GM18507 (cell line): ENCODE results near the gene BLID.

ENCODE experiments used
- DNase-seq: peaks from one replicate; pipeline ENCODE4 v3.0.0; 2011; ENCODE audit warnings: low read depth; ENCODE audit not compliant: insufficient read length; ENCODE audit errors: extremely low spot score
- FAIRE-seq: peaks from 2 replicates; lab custom pipeline; 2011; peaks lifted over from hg19 to GRCh38; lab: Jason Lieb, UNC

Gene BLID

GRCh38 chr11:122093731-122094275 is 22.2 kb downstream of the BLID start:
- no peak for DNase-seq
- FAIRE-seq, result no peak

- DNase-seq (no peak), FAIRE-seq (no peak)
These were observed 24.2 kb downstream of the BLID start for GRCh38 chr11:122091835-122092234.

- FAIRE-seq (no peak), DNase-seq (no peak)
These were observed 26.9 kb downstream of the BLID start for GRCh38 chr11:122089111-122089510.

- no peak for DNase-seq
- no peak for FAIRE-seq
These were observed 30.3 kb downstream of the BLID start for GRCh38 chr11:122085712-122086111.

DNA sequence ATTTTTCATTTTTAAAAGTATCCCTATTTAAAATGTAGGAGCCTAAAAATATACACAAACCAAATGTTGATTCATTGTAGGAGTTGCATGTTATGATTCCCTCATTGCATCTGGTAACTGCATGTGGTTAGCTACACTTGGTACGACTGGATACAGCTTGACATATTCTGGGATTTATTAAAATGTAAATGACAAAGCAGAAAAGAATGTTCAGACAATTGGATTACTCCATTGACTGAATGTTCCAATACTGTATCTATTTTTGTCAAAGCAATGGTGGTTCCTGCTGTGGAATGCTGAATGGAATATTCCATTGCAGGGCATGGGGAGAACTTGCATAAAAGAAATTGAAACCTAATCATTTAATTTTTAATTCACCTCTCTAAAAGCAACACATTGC is 30.8 kb downstream of the BLID start:
- DNase-seq (no peak), FAIRE-seq (no peak)

- FAIRE-seq, result no peak
These were observed 33.8 kb downstream of the BLID start for GRCh38 chr11:122082205-122082604.

GRCh38 chr11:122081073-122081472 is 34.9 kb downstream of the BLID start:
- no peak for FAIRE-seq
- no peak for DNase-seq

More at GRCh38 chr11:122082205-122082604, 33.8 kb downstream of the BLID start:
- DNase-seq, result no peak

DNA sequence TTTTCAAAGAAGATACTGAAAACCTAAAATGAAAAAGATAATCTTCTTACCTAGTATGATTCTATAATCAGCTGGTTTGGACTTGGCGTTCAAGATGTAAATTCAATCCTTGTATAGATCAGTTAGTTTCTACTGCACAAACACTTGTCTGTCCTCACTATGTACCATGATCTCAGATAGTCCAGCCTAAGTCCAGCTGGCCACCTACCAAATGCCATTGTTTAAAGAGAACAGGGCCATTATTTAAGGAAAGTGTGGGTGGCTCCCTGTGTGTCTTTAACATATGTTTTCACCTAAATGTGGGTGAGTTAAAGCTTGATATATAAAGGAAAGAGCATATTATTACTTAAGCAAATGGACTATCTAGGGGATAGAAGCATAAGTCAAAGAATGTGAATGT is 38.6 kb downstream of the BLID start:
- FAIRE-seq (no peak), DNase-seq (no peak)

DNA sequence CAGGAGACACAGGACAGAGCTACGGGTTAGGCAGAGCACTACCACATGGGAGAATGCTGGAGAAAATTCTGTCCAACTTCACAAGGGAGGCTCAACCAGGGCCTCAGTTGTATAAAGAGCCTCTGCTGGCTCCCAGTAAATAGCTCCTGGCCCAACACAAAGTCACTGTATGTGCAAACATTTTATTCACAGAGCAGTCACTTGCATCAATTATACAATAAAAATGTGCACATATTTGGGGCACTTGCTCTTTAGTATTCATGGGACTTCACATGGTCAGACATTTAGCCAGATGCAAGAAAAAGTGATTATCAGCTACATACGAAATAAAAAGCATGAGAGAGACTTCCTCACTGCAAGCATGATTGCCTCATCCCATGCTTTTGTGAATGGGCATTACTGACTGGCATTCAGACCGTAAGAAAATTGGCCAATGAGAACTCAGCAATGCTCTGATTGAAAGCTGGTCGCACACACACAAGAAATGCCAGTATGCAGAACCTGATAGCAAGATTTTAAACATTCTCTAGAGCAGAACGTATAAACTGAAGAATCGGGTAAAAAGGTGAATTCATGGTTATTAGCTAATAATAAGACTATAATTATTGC is 39.4 kb downstream of the BLID start:
- DNase-seq (no peak), FAIRE-seq (no peak)

DNA sequence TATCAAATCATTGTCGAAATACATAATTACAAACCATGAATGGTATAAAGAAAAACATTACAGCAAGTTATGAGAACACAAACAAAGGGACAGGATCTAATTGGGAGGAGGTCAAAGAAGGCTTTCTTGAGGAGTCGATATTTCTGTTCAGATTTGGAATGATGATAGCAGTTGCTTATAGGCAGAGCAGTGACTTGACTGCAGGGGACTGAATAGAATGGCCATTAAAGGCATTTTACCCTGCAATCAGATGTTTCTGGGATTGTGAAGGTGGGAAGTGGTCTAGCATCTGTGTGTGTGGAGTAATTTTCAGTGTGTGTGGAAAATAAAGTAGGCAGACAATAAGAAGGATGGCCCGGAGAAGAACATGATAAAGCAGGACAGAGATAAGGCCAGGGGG is 41.0 kb downstream of the BLID start:
- FAIRE-seq, result no peak
- no peak for DNase-seq

GRCh38 chr11:122074022-122074421 is 42.0 kb downstream of the BLID start:
- no peak for FAIRE-seq
- no peak for DNase-seq

DNA sequence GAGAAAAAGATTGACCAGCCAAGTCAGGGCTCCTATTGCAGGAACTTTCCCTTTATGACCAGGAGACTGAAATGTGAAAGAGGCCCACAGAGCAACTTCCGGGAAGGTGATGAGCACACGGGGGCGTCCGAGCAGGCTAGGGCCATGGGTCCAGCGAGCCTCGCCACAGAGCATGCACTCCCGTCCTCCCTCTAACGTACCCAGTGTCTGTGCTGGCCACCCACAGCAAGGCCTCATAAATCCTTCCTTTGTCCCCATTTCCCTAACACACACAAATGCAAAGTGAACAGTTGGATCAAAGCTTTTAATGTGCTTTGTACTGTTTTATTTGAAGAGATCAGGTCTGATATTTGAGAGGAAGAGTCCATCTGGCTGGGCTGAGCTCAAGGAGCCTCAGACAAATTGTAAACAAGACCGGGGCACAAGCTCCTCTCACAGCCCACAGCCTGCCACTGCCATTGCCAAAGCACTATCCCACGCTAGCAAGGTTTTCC is 44.3 kb downstream of the BLID start:
- FAIRE-seq (no peak), DNase-seq (no peak)

DNA sequence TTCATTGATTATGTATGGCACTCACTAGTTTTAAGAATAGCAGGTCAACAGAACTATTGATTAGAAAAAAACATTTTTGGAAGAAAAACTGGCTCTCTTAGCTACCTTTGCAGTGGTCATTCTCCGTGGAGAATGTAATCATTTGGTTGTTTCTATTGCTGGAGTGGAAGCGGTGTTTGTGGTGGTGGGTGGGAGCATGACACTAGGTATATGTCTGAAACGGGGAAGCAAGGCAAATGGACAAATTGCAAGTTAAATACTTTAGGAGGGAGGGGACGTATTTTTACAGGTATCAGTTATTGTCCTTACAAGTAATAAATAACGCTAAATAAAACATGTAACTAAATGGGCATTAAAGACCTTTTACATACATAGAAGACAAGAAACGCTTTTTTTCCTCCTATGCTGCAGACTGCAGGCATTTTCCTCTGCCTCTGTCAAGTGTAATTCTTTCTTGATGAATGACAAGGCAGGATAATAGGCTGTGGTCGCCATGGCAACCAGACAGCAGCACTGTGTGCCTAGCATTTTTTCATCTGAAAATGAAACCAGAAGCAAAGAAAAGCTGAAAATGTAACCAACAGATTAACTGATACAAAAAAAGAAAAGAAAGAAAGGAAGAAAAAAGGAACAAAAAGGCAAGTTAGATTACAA is 46.2 kb downstream of the BLID start:
- no peak for DNase-seq
- FAIRE-seq, result no peak

DNA sequence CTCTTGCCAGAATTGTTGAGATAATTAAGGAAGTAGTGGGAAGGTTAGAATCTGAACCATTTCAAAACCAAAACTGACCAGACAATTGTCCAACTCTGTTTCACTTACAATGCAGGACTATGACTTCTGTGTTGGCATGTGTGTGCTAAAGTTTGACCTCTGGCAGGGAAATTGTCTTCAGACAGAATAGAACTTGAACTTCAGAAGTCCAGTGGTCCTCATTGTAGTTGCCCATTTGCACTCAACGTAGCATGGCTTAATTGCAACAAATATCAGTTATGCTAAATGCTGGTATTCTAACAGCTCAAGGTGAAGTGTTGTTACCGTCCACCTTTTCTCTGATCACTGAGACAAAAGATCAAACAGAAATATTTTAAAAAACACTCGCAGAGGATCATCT is 47.2 kb downstream of the BLID start:
- DNase-seq, result no peak
- no peak for FAIRE-seq

DNA sequence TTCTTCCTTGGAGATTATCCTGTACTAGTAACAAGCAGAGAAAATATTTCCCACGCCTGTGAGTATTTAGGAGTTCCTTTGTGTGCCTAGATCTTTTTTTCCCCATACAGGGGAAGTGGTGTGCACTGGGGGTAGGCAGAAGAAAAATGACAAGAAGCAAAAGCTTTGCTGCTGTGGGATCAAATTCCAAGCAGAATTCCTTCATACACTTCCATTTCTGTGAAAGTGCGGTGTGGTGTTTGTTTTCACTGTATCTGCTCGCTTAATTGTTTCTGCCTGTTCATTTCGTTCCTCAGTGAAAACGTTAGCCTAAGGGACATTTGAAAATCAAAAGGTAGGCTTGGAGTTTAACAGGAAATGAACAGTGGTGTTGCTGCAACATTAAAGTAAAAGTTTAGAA is 47.9 kb downstream of the BLID start:
- no peak for FAIRE-seq
- DNase-seq, result no peak
